NCI-H748 (cell line): ENCODE measurements around the gene SEPTIN6.

Source experiments
- DNase-seq: peaks from one replicate; lab custom pipeline; 2025; ENCODE audit not compliant: unreplicated experiment; lab: John Stamatoyannopoulos, UW

The SEPTIN6 gene

GRCh38 chrX:119655125-119655524, 37.8 kb downstream of the SEPTIN6 start:
- DNase-seq, result no peak

GRCh38 chrX:119654112-119654531, 38.8 kb downstream of the SEPTIN6 start:
- no peak for DNase-seq

GRCh38 chrX:119648421-119648775, 44.6 kb downstream of the SEPTIN6 start:
- no peak for DNase-seq

GRCh38 chrX:119647552-119648420, 45.2 kb downstream of the SEPTIN6 start:
- no peak for DNase-seq

- DNase-seq, result no peak
Measured at GRCh38 chrX:119647089-119647488, 45.9 kb downstream of the SEPTIN6 start.

- DNase-seq, result no peak
Measured at GRCh38 chrX:119646515-119646914, 46.5 kb downstream of the SEPTIN6 start.

- no peak for DNase-seq
Measured at GRCh38 chrX:119643696-119644095, 49.3 kb downstream of the SEPTIN6 start.
